ENCODE results near the gene PSME1. TPM values are rescaled to one million over a fixed set of nuclear protein-coding genes. Genes with fewer than 3 reads are reported as not detected.

Gene PSME1
- total and polyA plus RNA-seq, 2 donors from 2014 or later, result 244 to 333 TPM

- FAIRE-seq (no peak), DNase-seq (peak in 1 of 5 donors; percentile 60)
- Histone ChIP-seq H3K9ac (ENCODE audit: low read length in 3 of 3) (no peak overlapping the region), H3K27me3 (ENCODE audit: control insufficient read depth, insufficient read depth, low read length) (no peaks in the 10 kb centered on the region), H3K9me3 (ENCODE audit: control insufficient read depth in 2 of 3, insufficient read depth in 1 of 3, low read length in 3 of 3) (no peaks in the 10 kb centered on the region), H3K36me3 (ENCODE audit: control insufficient read depth in 2 of 3, insufficient read depth in 3 of 3, low read length in 3 of 3) (peaks cover 0 to 9% (median 6%) of the 10 kb centered on the region in 3 donors), H3K4me3 (ENCODE audit: low read length in 3 of 3) (no peak overlapping the region), H3K4me1 (ENCODE audit: control insufficient read depth in 2 of 3, insufficient read depth in 2 of 3, low read depth in 1 of 3, low read length in 3 of 3) (peaks cover 0 to 18% (median 15%) of the 10 kb centered on the region in 3 donors), H3K27ac (ENCODE audit: low read depth in 2 of 2, low read length in 2 of 2) (no peak overlapping the region)
- intact Hi-C loops (cut with DNase I), result no loop called here
- TF ChIP-seq, protein P1, sequence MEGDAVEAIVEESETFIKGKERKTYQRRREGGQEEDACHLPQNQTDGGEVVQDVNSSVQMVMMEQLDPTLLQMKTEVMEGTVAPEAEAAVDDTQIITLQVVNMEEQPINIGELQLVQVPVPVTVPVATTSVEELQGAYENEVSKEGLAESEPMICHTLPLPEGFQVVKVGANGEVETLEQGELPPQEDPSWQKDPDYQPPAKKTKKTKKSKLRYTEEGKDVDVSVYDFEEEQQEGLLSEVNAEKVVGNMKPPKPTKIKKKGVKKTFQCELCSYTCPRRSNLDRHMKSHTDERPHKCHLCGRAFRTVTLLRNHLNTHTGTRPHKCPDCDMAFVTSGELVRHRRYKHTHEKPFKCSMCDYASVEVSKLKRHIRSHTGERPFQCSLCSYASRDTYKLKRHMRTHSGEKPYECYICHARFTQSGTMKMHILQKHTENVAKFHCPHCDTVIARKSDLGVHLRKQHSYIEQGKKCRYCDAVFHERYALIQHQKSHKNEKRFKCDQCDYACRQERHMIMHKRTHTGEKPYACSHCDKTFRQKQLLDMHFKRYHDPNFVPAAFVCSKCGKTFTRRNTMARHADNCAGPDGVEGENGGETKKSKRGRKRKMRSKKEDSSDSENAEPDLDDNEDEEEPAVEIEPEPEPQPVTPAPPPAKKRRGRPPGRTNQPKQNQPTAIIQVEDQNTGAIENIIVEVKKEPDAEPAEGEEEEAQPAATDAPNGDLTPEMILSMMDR (IDR thresholded peaks at IDR 0.05; ENCODE audit: borderline replicate concordance, extremely low read depth, insufficient read depth), result no peak
These were observed 41.2 kb downstream of the PSME1 start for GRCh38 chr14:24177041-24177825.

DNA sequence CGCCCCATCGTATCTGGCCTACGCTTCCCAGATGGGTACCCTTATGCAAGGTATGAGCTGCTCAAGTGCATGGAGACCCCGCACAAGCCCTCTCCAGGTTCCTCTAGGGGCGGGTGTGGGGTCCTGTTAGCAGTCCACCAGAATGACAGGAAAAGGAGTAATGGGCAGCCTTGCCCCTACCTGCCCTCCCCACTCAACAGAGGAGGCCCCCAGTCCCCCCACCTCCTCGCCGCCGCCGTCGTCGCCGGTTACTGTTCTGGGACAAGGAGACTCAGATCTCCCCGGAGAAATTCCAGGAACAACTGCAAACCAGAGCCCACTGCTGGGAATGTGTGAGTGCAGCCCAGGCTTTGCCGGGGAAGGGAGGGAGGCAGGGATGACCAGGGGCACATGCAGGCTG lies 41.9 kb downstream of the PSME1 start:
- FAIRE-seq, result no peak
- no peaks in the 10 kb centered on the region for H3K27me3 ChIP-seq (ENCODE audit: control insufficient read depth, insufficient read depth, low read length)
- peaks cover 0 to 14% (median 10%) of the 10 kb centered on the region in 3 donors for H3K36me3 ChIP-seq (ENCODE audit: control insufficient read depth in 2 of 3, insufficient read depth in 3 of 3, low read length in 3 of 3)

DNA sequence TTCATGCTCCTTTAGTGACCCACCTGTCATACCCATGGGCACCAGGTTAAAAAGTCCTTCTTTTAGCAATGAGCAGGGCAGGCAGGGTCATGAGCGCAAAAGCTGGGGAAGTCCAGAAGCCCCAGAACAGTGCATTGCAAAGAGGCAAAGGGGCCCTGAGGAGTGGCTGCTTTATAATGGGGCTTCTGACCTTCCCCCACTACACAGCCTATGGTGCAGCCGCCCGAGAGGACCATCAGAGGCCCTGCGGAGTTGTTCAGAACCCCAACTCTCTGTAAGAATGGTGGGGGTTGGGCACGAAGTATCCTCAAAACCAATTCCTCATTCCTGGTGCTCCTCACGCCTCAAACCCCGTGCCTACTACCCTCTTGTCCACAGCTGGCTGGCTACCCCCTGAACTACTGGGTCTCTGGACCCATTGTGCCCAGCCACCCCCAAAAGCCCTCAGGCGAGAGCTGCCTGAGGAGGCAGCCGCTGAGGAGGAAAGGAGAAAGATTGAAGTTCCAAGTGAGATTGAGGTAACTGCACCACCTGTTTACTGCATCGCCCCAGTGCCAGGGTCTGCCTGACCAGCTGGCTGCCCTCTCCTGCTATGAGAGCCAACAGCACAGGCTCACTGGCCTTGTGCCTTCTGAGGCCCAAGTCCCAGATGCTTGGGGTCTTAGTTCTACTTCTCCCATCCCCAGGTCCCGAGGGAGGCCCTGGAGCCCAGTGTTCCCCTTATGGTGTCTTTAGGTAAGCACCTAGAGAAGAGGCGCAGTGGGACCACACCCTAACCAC lies 42.6 kb downstream of the PSME1 start:
- TF ChIP-seq, protein P1 (IDR thresholded peaks at IDR 0.05; ENCODE audit: borderline replicate concordance, extremely low read depth, insufficient read depth), result no peak
- intact Hi-C loops (cut with DNase I), result no loop called here
- no peak for FAIRE-seq

More for the DNA sequence above, 41.9 kb downstream of the PSME1 start:
- DNase-seq, result no peak
- Histone ChIP-seq H3K9ac (ENCODE audit: low read length in 3 of 3) (no peak overlapping the region), H3K4me1 (ENCODE audit: control insufficient read depth in 2 of 3, insufficient read depth in 2 of 3, low read depth in 1 of 3, low read length in 3 of 3) (peaks cover 0 to 18% (median 15%) of the 10 kb centered on the region in 3 donors), H3K27ac (ENCODE audit: low read depth in 2 of 2, low read length in 2 of 2) (no peak overlapping the region), H3K4me3 (ENCODE audit: low read length in 3 of 3) (no peak overlapping the region), H3K9me3 (ENCODE audit: control insufficient read depth in 2 of 3, insufficient read depth in 1 of 3, low read length in 3 of 3) (no peaks in the 10 kb centered on the region)
- intact Hi-C loops (cut with DNase I), result no loop called here
- TF ChIP-seq, protein P1 (IDR thresholded peaks at IDR 0.05; ENCODE audit: borderline replicate concordance, extremely low read depth, insufficient read depth), result no peak

More for the DNA sequence above, 42.6 kb downstream of the PSME1 start:
- DNase-seq, result peak in 1 of 5 donors; percentile 47
- Histone ChIP-seq H3K9me3 (ENCODE audit: control insufficient read depth in 2 of 3, insufficient read depth in 1 of 3, low read length in 3 of 3) (no peaks in the 10 kb centered on the region), H3K4me1 (ENCODE audit: control insufficient read depth in 2 of 3, insufficient read depth in 2 of 3, low read depth in 1 of 3, low read length in 3 of 3) (peaks cover 0 to 18% (median 15%) of the 10 kb centered on the region in 3 donors), H3K36me3 (ENCODE audit: control insufficient read depth in 2 of 3, insufficient read depth in 3 of 3, low read length in 3 of 3) (peaks cover 0 to 21% (median 12%) of the 10 kb centered on the region in 3 donors), H3K4me3 (ENCODE audit: low read length in 3 of 3) (no peak overlapping the region), H3K27ac (ENCODE audit: low read depth in 2 of 2, low read length in 2 of 2) (peak overlapping the region in 1 of 2 donors; percentile 17), H3K9ac (ENCODE audit: low read length in 3 of 3) (no peak overlapping the region), H3K27me3 (ENCODE audit: control insufficient read depth, insufficient read depth, low read length) (no peaks in the 10 kb centered on the region)

Measured in kidney (tissue), 14 donors.